Measurements from ENCODE around the gene OR6F1.
"Not testable (repeated sequence)": the region's sequence is repeated elsewhere in the genome, so short reads cannot be mapped to it uniquely, and the experiment has no call there.

The OR6F1 gene

DNA sequence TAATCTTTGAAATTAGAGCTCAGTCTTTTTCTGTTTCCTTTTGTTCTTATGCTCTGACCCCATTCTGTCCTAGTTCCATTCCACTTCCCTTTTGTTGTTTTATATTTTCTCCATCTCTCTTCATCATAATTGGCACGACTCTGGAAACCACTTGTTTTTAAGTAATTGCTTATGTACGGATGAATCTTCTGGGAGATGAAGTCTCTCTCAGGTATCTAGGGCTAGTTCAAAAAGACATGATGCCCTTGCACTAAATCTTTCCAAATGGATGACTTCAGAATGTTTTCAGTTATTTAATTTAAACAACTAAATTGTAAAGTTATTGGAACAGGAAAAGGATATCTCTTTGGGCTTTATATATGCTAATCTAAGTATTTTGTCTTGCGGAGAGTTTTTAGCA, at the start of gene OR6F1:
TSS of gene OR6F1 (minus strand) at position 101 of the 400 bp plus-strand sequence. CDS start 3,891 bp downstream, outside the sequence.
- no peak for DNase-seq (ENCODE audit: low read depth)
- TF ChIP-seq, protein P1, sequence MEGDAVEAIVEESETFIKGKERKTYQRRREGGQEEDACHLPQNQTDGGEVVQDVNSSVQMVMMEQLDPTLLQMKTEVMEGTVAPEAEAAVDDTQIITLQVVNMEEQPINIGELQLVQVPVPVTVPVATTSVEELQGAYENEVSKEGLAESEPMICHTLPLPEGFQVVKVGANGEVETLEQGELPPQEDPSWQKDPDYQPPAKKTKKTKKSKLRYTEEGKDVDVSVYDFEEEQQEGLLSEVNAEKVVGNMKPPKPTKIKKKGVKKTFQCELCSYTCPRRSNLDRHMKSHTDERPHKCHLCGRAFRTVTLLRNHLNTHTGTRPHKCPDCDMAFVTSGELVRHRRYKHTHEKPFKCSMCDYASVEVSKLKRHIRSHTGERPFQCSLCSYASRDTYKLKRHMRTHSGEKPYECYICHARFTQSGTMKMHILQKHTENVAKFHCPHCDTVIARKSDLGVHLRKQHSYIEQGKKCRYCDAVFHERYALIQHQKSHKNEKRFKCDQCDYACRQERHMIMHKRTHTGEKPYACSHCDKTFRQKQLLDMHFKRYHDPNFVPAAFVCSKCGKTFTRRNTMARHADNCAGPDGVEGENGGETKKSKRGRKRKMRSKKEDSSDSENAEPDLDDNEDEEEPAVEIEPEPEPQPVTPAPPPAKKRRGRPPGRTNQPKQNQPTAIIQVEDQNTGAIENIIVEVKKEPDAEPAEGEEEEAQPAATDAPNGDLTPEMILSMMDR (IDR thresholded peaks at IDR 0.05; ENCODE audit: low read depth, low read length, missing control alignments) = no peak

DNA sequence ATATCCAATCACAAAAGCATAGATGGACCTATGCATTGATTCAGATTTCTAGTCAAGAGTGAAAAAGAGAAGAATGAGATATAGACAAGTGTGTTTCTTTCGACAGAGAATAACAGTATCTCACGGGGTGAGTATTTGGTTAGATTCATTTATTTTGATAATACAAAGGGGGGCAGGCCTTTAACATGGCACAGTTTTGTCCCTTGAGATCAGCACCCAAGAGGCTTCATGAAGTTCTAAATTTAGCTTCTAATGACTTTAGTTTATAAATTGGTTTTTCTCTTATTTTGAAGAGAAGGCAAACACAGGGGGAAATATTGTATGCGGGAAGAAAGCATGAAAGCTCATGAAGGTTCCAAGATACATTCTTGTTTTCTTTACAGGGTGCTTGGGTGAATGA, 44.0 kb upstream of the OR6F1 start, which contains the start of gene OR1C1:
TSS of gene OR1C1 (minus strand) at position 101 of the 400 bp plus-strand sequence. CDS start 2,150 bp downstream, outside the sequence.
- no peak for DNase-seq (ENCODE audit: low read depth)
- no peak within 1 kb of the TSS for H3K4me3 ChIP-seq (ENCODE audit: low read depth, low read length)
- TF ChIP-seq, protein P1 (IDR thresholded peaks at IDR 0.05; ENCODE audit: low read depth, low read length, missing control alignments) = no peak

More for the DNA sequence above, at the start of gene OR6F1:
- no peak within 1 kb of the TSS for H3K4me3 ChIP-seq (ENCODE audit: low read depth, low read length)

DNA sequence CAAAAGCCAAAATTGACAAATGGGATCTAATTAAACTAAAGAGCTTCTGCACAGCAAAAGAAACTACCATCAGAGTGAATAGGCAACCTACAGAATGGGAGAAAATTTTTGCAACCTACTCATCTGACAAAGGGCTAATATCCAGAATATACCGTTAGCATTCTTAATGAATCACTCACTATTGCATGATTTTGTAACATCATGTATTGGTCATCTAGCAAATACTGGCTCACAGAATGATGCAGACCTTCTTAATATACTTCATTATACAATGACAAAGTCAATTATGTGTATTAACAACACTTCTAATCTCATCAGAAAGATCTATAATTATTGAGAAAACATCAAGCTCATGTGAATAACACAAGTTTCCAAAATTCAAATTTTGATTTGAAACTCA, 37.9 kb upstream of the OR6F1 start:
- DNase-seq (ENCODE audit: low read depth) = not testable (repeated sequence)

DNA sequence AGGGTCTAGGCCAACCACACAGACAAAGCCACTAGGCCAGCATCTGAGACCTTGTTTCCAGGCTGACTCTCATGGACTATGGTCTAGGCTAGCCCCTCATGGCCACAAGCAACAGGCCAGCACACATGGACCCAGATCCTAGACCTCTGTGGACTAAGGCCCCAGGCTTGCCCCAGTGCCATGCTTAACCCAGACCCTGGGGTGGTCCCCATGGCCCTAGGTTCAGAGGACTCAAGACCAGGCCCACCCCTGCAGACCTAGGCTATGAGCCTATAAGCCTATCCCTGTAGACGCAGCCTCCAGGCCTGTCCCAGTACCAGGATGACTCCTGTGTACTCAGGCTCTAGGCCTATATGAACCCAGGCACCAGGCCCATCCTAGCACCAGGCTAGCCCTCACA, 33.4 kb upstream of the OR6F1 start:
- TF ChIP-seq, protein P1 (IDR thresholded peaks at IDR 0.05; ENCODE audit: low read depth, low read length, missing control alignments) = no peak
- no peak overlapping the region for H3K4me3 ChIP-seq (ENCODE audit: low read depth, low read length)
- no peak for DNase-seq (ENCODE audit: low read depth)

More for the DNA sequence above, 37.9 kb upstream of the OR6F1 start:
- not testable (repeated sequence) for H3K4me3 ChIP-seq (ENCODE audit: low read depth, low read length)

DNA sequence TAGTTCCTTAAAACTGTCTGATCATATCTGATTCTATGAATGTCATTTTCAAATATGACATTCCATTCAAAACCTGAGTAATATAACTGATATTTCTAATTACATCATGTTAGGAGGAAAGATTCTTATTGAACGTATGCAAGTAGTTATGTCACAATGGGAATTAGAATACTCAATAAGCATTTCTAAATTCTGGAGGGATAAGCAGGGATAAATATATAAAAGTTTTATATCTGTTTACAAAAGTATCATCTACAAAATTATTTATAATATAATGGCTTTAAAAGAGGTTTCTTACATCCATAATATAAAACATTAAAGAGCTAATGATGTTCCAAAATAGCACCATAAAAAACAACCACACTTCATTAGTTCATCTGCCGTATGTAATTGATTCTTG, 31.6 kb upstream of the OR6F1 start, which contains the start of gene OR14A2:
TSS of gene OR14A2 (minus strand) at position 101 of the 400 bp plus-strand sequence.
- H3K4me3 ChIP-seq (ENCODE audit: low read depth, low read length) = no peak within 1 kb of the TSS
- TF ChIP-seq, protein P1 (IDR thresholded peaks at IDR 0.05; ENCODE audit: low read depth, low read length, missing control alignments) = no peak
- DNase-seq (ENCODE audit: low read depth) = no peak

DNA sequence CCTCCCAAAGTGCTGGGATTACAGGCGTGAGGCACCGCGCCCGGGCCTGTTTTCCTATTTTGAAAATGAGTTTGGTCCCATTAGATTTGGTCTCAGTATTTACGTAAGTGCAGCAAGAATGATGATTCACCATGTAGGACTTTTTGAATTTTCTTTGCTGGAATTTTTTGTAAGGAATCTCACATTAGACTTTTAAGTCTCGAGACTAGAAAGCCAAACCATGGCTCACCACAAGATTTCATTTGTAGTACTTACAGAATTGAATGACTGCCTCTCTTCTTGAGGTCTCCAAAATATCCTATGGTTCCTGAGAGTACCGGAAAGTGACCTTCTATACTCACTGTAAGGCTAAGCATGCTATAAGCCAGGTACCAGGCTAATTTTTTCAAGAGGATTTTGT, 31.2 kb upstream of the OR6F1 start:
- H3K4me3 ChIP-seq (ENCODE audit: low read depth, low read length) = no peak overlapping the region
- TF ChIP-seq, protein P1 (IDR thresholded peaks at IDR 0.05; ENCODE audit: low read depth, low read length, missing control alignments) = no peak
- DNase-seq (ENCODE audit: low read depth) = no peak

DNA sequence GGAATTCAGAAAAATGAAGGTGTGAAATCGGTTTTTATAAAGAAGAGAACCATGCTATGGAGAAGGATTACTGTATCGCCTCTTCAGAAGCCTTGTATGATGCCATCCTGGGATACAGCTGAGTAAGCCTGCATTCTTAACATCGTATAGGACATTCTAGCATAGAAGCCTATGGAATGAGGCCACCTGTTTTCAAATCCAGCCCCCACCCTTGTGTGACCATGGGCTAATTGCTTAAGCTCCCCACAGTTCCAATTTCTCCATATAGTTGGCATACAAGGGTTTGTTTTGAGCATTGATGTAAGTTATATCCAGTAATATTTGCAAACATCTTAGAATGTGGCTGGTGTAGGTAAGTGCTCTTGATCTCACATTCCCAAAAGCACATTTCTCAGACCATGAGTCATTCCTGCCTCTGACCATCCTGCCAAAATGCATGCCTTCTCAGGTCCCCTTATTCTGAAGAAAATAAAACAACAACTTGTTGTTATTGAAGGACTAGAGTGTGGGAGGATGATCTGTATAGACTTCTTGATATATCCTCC, 30.0 kb upstream of the OR6F1 start:
- no peak for DNase-seq (ENCODE audit: low read depth)
- TF ChIP-seq, protein P1 (IDR thresholded peaks at IDR 0.05; ENCODE audit: low read depth, low read length, missing control alignments) = no peak
- no peak overlapping the region for H3K4me3 ChIP-seq (ENCODE audit: low read depth, low read length)

DNA sequence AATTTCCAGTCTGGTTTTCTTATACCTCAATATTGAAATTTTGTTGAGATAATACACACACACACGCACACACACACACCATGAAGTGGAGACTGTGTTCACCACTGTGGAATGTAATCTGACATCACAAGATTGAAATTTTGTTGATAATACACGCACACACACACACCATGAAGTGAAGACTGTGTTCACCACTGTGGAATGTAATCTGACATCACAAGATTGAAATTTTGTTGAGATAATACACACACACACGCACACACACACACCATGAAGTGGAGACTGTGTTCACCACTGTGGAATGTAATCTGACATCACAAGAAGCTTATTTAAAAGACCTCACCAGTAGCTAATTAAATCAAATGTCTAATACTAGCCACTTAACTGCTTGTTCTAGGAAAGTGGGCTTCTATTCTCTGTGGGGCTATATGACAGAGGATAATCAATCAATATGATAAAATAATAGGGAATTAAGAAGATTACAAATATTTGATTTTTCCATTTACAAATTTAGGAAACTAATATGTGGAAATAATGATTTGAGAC, 25.8 kb upstream of the OR6F1 start:
- H3K4me3 ChIP-seq (ENCODE audit: low read depth, low read length); DNase-seq (ENCODE audit: low read depth): not testable (repeated sequence)

Data from GM12864 (cell line).